Testis (tissue), 2 donors: ENCODE measurements around the gene MGME1.

Experiments
- POLR2A ChIP-seq: fragments of 450-650 bp; IDR thresholded peaks from one replicate; pipeline ENCODE4 v1.6.1; 2017; ENCODE audit warnings: antibody characterized with exemption, mild to moderate bottlenecking, moderate library complexity
- TF ChIP-seq, protein P1 (sequence below), 3 experiments: fragments of 450-650 bp in 2 of 3; fragments of 200-600 bp in 1 of 3; sonication (generic) in 1 of 3; IDR thresholded peaks; one replicate each; pipeline ENCODE4 v1.5.1; 2016 to 2019; ENCODE audit warnings: antibody characterized with exemption in 3 of 3, mild to moderate bottlenecking in 2 of 3, moderate library complexity in 1 of 3

DNA sequence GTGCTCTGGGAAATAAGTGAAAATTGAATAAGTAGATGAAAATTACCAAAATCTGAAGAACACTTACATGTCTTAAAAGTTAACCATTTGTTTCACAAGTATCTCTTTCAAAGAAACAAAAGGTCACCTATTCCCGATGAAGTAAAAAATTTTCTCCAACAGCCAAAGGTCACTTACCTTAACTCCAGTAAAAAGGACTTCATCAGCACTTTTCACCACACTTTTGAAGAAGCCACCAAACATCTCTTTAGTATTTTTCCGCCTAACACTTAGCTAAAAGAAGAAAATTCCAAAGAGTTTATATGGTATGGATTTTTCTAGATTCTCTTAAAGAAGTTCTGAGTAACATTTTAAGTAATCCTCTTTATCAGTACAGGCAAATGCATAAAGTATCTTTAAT lies 17.5 kb upstream of the MGME1 start:
- TF ChIP-seq, protein P1, sequence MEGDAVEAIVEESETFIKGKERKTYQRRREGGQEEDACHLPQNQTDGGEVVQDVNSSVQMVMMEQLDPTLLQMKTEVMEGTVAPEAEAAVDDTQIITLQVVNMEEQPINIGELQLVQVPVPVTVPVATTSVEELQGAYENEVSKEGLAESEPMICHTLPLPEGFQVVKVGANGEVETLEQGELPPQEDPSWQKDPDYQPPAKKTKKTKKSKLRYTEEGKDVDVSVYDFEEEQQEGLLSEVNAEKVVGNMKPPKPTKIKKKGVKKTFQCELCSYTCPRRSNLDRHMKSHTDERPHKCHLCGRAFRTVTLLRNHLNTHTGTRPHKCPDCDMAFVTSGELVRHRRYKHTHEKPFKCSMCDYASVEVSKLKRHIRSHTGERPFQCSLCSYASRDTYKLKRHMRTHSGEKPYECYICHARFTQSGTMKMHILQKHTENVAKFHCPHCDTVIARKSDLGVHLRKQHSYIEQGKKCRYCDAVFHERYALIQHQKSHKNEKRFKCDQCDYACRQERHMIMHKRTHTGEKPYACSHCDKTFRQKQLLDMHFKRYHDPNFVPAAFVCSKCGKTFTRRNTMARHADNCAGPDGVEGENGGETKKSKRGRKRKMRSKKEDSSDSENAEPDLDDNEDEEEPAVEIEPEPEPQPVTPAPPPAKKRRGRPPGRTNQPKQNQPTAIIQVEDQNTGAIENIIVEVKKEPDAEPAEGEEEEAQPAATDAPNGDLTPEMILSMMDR (IDR thresholded peaks at IDR 0.05): no peak
- no peak for TF ChIP-seq POLR2A
